A549 (cell line): Measurements from ENCODE around the gene ROPN1L. TPM values are rescaled to one million over a fixed set of nuclear protein-coding genes. Genes with fewer than 3 reads are reported as not detected.

Experiments used
- ATAC-seq, 2 experiments: fragments of 200-7000 bp in 1 of 2; fragments of >200 bp in 1 of 2; cut with Nextera tagmentation in 1 of 2; cut with Tn5 transposase in 1 of 2; 3 replicates each; pipeline versions ENCODE4 v1.8.0 to v1.9.1; 2018 to 2020; ENCODE audit warnings: mild to moderate bottlenecking in 1 of 2, moderate library complexity in 1 of 2
- CTCF ChIA-PET: fragments of 300-600 bp; sonication (Branson Sonifier 250); formaldehyde crosslinking; extraction: SDS; loops from one replicate; lab custom pipeline; 2021; ENCODE audit warnings: antibody characterized with exemption, inconsistent platforms; lab: Yijun Ruan, JAX
- POLR2A ChIA-PET: fragments of 350-600 bp; formaldehyde crosslinking; extraction: SDS; loops from one replicate; lab custom pipeline; 2021; ENCODE audit warnings: antibody characterized with exemption, inconsistent platforms; lab: Yijun Ruan, JAX
- DNase-seq, 2 experiments: peaks; one replicate each; pipeline versions ENCODE4 v3.0.0 to v3.0.0-alpha.2; 2011 to 2016; ENCODE audit warnings: low read depth in 1 of 2, low spot score in 1 of 2
- FAIRE-seq: peaks from 2 replicates; lab custom pipeline; 2011; peaks lifted over from hg19 to GRCh38; lab: Jason Lieb, UNC
- H3K27ac ChIP-seq, 2 experiments: fragments of >200 bp; sonication (Bioruptor Twin); formaldehyde crosslinking; 3 replicates each; pipeline ENCODE4 v1.5.1; 2016 to 2017
- H3K4me1 ChIP-seq: fragments of >200 bp; sonication (Bioruptor Twin); formaldehyde crosslinking; 3 replicates; pipeline ENCODE4 v1.6.1; 2016
- H3K4me2 ChIP-seq: fragments of >200 bp; sonication (Bioruptor Twin); formaldehyde crosslinking; 3 replicates; pipeline ENCODE4 v1.6.1; 2016
- H3K4me3 ChIP-seq: fragments of >200 bp; sonication (Bioruptor Twin); formaldehyde crosslinking; 3 replicates; pipeline ENCODE4 v1.5.1; 2016
- H3K9me3 ChIP-seq: fragments of >200 bp; sonication (Bioruptor Twin); formaldehyde crosslinking; 3 replicates; pipeline ENCODE4 v1.6.1; 2016
- CBX2 ChIP-seq: fragments of 200-600 bp; sonication (generic); IDR thresholded peaks from 2 replicates; pipeline ENCODE4 v1.6.1; 2016; ENCODE audit warnings: low read depth, mild to moderate bottlenecking, borderline replicate concordance
- CEBPB ChIP-seq, 2 experiments: fragments of >200 bp in 1 of 2; sonication (Bioruptor Twin) in 1 of 2; formaldehyde crosslinking in 1 of 2; IDR thresholded peaks; 2 replicates each; pipeline ENCODE4 v1.6.1; 2012 to 2016
- CHD2 ChIP-seq: fragments of 150-350 bp; IDR thresholded peaks from 2 replicates; pipeline ENCODE4 v1.6.1; 2014; ENCODE audit warnings: low read length; ENCODE audit not compliant: partially characterized antibody
- EHMT2 ChIP-seq: fragments of 200-600 bp; sonication (generic); IDR thresholded peaks from 2 replicates; pipeline ENCODE4 v1.6.1; 2016; ENCODE audit warnings: antibody characterized with exemption, low read depth, mild to moderate bottlenecking, moderate library complexity
- ESRRA ChIP-seq: fragments of 150-350 bp; IDR thresholded peaks from 2 replicates; pipeline ENCODE4 v1.6.1; 2014; ENCODE audit warnings: mild to moderate bottlenecking, low read length, borderline replicate concordance
- FOSB ChIP-seq: fragments of 250-450 bp; sonication (Bioruptor Pico); IDR thresholded peaks from 2 replicates; pipeline ENCODE4 v1.5.0; 2020; ENCODE audit warnings: mild to moderate bottlenecking, moderate library complexity
- FOSL2 ChIP-seq, 2 experiments: fragments of 450-650 bp in 1 of 2; fragments of >200 bp in 1 of 2; sonication (Bioruptor Twin) in 1 of 2; formaldehyde crosslinking; IDR thresholded peaks; 2 replicates each; pipeline versions ENCODE4 v1.5.0 to v1.6.1; 2016 to 2020; ENCODE audit warnings: mild to moderate bottlenecking in 1 of 2, moderate library complexity in 1 of 2
- FOXS1 ChIP-seq: fragments of 250-450 bp; sonication (Bioruptor Pico); IDR thresholded peaks from 2 replicates; pipeline ENCODE4 v1.5.0; 2020; ENCODE audit warnings: mild to moderate bottlenecking, moderate library complexity
- JUNB ChIP-seq: fragments of >200 bp; sonication (Bioruptor Twin); formaldehyde crosslinking; IDR thresholded peaks from 2 replicates; pipeline ENCODE4 v1.6.1; 2016
- KDM1A ChIP-seq: fragments of 200-600 bp; sonication (generic); IDR thresholded peaks from 2 replicates; pipeline ENCODE4 v1.6.1; 2016; ENCODE audit warnings: low read depth, mild to moderate bottlenecking
- KDM5A ChIP-seq: fragments of 200-600 bp; sonication (generic); IDR thresholded peaks from 2 replicates; pipeline ENCODE4 v1.6.1; 2016; ENCODE audit warnings: antibody characterized with exemption, mild to moderate bottlenecking
- MAFK ChIP-seq: fragments of 450-650 bp; IDR thresholded peaks from 2 replicates; pipeline ENCODE4 v1.6.1; 2014; ENCODE audit not compliant: partially characterized antibody
- MAZ ChIP-seq: fragments of 150-350 bp; IDR thresholded peaks from 2 replicates; pipeline ENCODE4 v1.6.1; 2014; ENCODE audit warnings: antibody characterized with exemption, low read depth, low read length, borderline replicate concordance
- MYC ChIP-seq: IDR thresholded peaks from 2 replicates; pipeline ENCODE4 v1.6.1; 2012; ENCODE audit warnings: mild to moderate bottlenecking, inconsistent platforms, low read length, improper control_type of control experiment, borderline replicate concordance
- POLR2A ChIP-seq: IDR thresholded peaks from 2 replicates; pipeline ENCODE4 v1.6.1; 2012; ENCODE audit warnings: mild to moderate bottlenecking, low read length
- RARB ChIP-seq: fragments of 250-450 bp; sonication (Bioruptor Pico); IDR thresholded peaks from 2 replicates; pipeline ENCODE4 v1.8.0; 2021; ENCODE audit warnings: mild to moderate bottlenecking, moderate library complexity
- ZNF302 ChIP-seq: fragments of 250-450 bp; sonication (Bioruptor Pico); IDR thresholded peaks from 2 replicates; pipeline ENCODE4 v1.9.0; 2021; ENCODE audit warnings: inconsistent platforms, mild to moderate bottlenecking, moderate library complexity
- WGBS: methylation state at CpG from one replicate; pipeline ENCODE4 v1.1.6; 2017; ENCODE audit errors: missing lambda C conversion rate; 5-methylcytosine and 5-hydroxymethylcytosine counted together
- polyA plus RNA-seq, 4 experiments: library from polyadenylated mRNA; depleted of rRNA in 3 of 4; stranded (reverse); fragments of >200 nt; fragmentation: RNase III in 1 of 4; extraction: RNeasy Plus Mini Kit Qiagen cat#74134 plus additional on column Dnase treatment in 1 of 4; gene quantifications; 2 replicates in 3 of 4; 3 replicates in 1 of 4; pipeline ENCODE4 v1.2.3, GENCODE V29; 2011 to 2017
- TF ChIP-seq, protein P1 (sequence below): fragments of >200 bp; sonication (Bioruptor Twin); formaldehyde crosslinking; IDR thresholded peaks from 3 replicates; pipeline ENCODE4 v1.5.1; 2016
- TF ChIP-seq, protein P2 (sequence below): IDR thresholded peaks from 2 replicates; pipeline ENCODE4 v1.6.1; 2012; ENCODE audit warnings: low read depth, borderline replicate concordance
- TF ChIP-seq, protein P3 (sequence below): fragments of >200 bp; sonication (Bioruptor Twin); formaldehyde crosslinking; IDR thresholded peaks from 2 replicates; pipeline ENCODE4 v1.6.1; 2016
- TF ChIP-seq, protein P4 (sequence below): fragments of >200 bp; sonication (Bioruptor Twin); formaldehyde crosslinking; IDR thresholded peaks from 3 replicates; pipeline ENCODE4 v1.6.1; 2016

Gene ROPN1L
- polyA plus RNA-seq, 2 of the 4 experiments (the other 2 are of a cell fraction): 0.83 to 1.4 TPM

DNA sequence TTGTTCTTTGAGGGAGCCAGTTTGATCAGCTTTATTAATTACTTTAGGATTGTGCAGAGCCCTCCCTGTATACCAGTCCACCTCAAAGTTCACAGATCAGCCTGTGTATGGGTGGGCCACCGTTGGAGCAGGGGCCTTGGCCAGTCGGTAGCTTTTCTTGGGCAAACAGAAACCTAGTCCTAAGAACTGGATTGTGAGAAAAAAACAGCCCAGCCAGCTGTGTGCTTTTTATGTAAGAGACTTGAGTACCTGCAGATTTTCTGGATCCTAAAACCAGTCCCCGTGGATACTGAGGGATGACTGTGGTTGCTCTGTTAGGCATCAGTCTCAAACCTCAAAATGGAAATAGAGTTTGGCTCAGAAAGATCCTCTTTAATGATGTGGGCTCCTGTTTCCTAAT is 24.8 kb upstream of the ROPN1L start:
- no peak for FAIRE-seq
- CTCF ChIA-PET: interaction anchor here (1.5 to 2.8 kb wide), 2 partner anchors 9 to 133 kb away, joined by 3 to 13 read pairs; no protein-coding TSS in a partner anchor
- Histone ChIP-seq H3K4me2 (no peak overlapping the region), H3K4me3 (no peak overlapping the region), H3K9me3 (no peaks in the 10 kb centered on the region), H3K4me1 (peaks cover 18% of the 10 kb centered on the region), H3K27ac (no peak overlapping the region)
- WGBS: 94% methylated on average over 3 of the region's 3 CpGs
- POLR2A ChIA-PET: interaction anchor here (1.7 kb wide), 1 partner anchor 64 kb away, joined by 6 read pairs; the partner anchor contains the start of gene MARCHF6
- no peak for DNase-seq
- TF ChIP-seq FOXS1 (CRISPR knock-in tag): no peak
- no peak for TF ChIP-seq ESRRA
- no peak for TF ChIP-seq CEBPB (IDR thresholded peaks at IDR 0.05)
- TF ChIP-seq MAZ: no peak
- TF ChIP-seq RARB (CRISPR knock-in tag): no peak
- TF ChIP-seq CHD2: no peak
- no peak for TF ChIP-seq FOSB
- TF ChIP-seq MAFK: no peak
- TF ChIP-seq KDM1A: no peak
- TF ChIP-seq MYC: no peak
- TF ChIP-seq, protein P1, sequence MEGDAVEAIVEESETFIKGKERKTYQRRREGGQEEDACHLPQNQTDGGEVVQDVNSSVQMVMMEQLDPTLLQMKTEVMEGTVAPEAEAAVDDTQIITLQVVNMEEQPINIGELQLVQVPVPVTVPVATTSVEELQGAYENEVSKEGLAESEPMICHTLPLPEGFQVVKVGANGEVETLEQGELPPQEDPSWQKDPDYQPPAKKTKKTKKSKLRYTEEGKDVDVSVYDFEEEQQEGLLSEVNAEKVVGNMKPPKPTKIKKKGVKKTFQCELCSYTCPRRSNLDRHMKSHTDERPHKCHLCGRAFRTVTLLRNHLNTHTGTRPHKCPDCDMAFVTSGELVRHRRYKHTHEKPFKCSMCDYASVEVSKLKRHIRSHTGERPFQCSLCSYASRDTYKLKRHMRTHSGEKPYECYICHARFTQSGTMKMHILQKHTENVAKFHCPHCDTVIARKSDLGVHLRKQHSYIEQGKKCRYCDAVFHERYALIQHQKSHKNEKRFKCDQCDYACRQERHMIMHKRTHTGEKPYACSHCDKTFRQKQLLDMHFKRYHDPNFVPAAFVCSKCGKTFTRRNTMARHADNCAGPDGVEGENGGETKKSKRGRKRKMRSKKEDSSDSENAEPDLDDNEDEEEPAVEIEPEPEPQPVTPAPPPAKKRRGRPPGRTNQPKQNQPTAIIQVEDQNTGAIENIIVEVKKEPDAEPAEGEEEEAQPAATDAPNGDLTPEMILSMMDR: no peak
- no peak for TF ChIP-seq FOSL2 (IDR thresholded peaks at IDR 0.05)
- no peak for TF ChIP-seq FOSL2 (CRISPR knock-in tag; IDR thresholded peaks at IDR 0.05)
- TF ChIP-seq, protein P2, sequence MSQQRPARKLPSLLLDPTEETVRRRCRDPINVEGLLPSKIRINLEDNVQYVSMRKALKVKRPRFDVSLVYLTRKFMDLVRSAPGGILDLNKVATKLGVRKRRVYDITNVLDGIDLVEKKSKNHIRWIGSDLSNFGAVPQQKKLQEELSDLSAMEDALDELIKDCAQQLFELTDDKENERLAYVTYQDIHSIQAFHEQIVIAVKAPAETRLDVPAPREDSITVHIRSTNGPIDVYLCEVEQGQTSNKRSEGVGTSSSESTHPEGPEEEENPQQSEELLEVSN: no peak
- no peak for TF ChIP-seq JUNB
- TF ChIP-seq, protein P3, sequence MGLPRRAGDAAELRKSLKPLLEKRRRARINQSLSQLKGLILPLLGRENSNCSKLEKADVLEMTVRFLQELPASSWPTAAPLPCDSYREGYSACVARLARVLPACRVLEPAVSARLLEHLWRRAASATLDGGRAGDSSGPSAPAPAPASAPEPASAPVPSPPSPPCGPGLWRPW: no peak
- TF ChIP-seq KDM5A: no peak
- ATAC-seq: no peak

DNA sequence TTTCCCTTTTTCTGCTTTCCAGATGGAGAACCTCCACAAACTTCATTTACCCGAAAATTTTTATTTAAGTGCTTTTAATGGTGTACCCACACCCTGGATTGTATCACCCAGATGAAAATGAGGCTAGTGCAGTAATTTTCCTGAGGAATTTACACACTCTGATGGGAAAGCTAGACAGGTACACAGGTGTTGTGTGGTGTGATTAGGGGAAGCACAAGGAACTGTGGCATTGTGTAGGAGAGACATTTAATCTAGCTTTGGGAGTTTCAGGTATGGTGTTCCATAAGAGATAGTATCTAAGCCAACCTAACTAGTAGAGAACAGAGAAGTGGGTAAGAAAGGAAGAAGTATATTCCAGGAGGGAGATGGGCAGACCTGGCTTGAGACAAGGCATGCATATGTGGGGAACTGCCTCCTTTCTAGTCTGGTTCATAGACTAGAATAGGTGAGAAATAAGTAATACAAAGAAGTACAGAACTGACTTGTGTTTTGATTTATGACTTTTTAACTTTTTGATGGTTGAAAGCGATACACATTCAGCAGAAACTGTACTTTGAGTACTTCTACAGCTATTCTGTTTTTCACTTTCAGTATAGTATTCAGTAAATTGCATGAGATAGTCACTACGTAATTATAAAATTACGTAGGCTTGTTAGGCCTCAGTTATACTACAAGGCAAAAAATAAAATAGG is 22.9 kb upstream of the ROPN1L start:
- DNase-seq: no peak
- no peak for FAIRE-seq
- POLR2A ChIA-PET: interaction anchor here (1.7 kb wide), 1 partner anchor 66 kb away, joined by 6 read pairs; the partner anchor contains the start of gene MARCHF6
- H3K4me3 ChIP-seq: no peak overlapping the region
- no peaks in the 10 kb centered on the region for H3K9me3 ChIP-seq
- no peak for ATAC-seq
- TF ChIP-seq, protein P1: no peak
- TF ChIP-seq EHMT2 (no peak), ZNF302 (CRISPR knock-in tag) (no peak), CBX2 (no peak), POLR2A (no peak)
- TF ChIP-seq, protein P4, sequence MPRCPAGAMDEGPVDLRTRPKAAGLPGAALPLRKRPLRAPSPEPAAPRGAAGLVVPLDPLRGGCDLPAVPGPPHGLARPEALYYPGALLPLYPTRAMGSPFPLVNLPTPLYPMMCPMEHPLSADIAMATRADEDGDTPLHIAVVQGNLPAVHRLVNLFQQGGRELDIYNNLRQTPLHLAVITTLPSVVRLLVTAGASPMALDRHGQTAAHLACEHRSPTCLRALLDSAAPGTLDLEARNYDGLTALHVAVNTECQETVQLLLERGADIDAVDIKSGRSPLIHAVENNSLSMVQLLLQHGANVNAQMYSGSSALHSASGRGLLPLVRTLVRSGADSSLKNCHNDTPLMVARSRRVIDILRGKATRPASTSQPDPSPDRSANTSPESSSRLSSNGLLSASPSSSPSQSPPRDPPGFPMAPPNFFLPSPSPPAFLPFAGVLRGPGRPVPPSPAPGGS: no peak
- H3K4me2 ChIP-seq: no peak overlapping the region
- 93% methylated on average over 4 of the region's 4 CpGs for WGBS
- CTCF ChIA-PET: interaction anchor here (0.5 to 2.8 kb wide), 10 partner anchors 19 to 1057 kb away, joined by 3 to 13 read pairs (median 3); no protein-coding TSS in a partner anchor
- H3K4me1 ChIP-seq: peaks cover 21% of the 10 kb centered on the region
- H3K27ac ChIP-seq: no peak overlapping the region
